ENCODE measurements around the gene KCNN2.

The KCNN2 gene

DNA sequence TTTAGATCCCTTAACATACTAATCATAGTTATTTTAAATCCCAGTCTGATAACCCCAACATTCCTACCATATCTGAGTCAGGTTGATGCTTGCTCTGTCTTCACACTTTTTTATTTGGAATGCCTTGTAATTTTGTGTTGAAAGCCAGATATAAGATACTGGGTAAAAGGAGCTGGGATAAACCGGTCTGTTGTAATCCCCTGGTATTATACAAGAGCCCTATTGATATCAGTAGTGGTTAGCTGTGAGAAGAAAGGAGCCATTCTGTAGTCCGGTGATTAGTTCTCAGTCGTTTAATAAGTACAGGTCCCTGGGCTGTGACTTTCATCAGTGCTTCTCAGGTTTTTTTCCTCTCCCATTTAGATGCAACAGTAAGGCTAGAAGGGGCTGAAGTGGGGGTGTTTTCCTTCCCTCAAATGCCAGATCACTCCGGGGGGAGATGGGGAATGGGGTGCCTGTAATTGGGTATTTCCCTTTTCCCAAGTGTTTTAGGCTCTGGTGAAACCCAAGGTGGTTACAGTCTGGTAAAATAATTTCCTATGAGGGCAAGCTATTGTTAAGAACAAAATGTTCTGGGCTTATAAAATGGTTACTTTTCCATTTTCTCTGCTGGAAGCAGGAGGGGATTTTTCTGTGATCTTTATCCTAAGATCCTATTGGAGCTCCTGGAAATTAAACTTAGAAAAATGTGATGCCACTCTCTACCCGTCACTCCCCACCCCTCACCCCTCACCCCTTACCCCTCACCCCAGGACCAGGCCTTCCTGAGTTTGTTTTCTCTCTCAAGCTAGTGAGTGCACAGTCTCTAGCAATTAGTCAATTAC is 72.7 kb downstream of the KCNN2 start (continued):
- TF ChIP-seq, protein P1, sequence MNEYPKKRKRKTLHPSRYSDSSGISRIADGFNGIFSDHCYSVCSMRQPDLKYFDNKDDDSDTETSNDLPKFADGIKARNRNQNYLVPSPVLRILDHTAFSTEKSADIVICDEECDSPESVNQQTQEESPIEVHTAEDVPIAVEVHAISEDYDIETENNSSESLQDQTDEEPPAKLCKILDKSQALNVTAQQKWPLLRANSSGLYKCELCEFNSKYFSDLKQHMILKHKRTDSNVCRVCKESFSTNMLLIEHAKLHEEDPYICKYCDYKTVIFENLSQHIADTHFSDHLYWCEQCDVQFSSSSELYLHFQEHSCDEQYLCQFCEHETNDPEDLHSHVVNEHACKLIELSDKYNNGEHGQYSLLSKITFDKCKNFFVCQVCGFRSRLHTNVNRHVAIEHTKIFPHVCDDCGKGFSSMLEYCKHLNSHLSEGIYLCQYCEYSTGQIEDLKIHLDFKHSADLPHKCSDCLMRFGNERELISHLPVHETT (tag by site-specific recombination; IDR thresholded peaks at IDR 0.05), result no peak
- no peak for TF ChIP-seq ZNF530 (tag by site-specific recombination; IDR thresholded peaks at IDR 0.05; ENCODE audit: low read depth)
- TF ChIP-seq ZNF133 (tag by site-specific recombination; IDR thresholded peaks at IDR 0.05), result no peak
- no peak for TF ChIP-seq ZNF76 (tag by site-specific recombination; IDR thresholded peaks at IDR 0.05; ENCODE audit: borderline replicate concordance, low read depth)

DNA sequence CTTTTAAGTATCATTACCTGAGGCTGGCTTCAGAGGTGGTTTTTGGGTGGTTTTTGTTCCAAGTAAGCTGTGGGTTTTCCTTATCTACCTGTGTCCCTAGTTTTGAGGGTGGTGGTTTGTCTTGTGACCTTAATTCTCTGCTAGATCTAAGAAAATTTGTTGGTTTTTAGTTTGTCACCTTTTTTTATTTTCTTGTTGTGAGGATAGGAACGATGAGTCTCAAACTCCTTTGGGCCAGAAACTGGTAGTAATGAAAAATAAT is 73.3 kb downstream of the KCNN2 start:
- no peaks in the 10 kb centered on the region for H3K4me1 ChIP-seq (ENCODE audit: control insufficient read depth, insufficient read depth, low read length)

More for the DNA sequence above, 73.3 kb downstream of the KCNN2 start:
- TF ChIP-seq, protein P2, sequence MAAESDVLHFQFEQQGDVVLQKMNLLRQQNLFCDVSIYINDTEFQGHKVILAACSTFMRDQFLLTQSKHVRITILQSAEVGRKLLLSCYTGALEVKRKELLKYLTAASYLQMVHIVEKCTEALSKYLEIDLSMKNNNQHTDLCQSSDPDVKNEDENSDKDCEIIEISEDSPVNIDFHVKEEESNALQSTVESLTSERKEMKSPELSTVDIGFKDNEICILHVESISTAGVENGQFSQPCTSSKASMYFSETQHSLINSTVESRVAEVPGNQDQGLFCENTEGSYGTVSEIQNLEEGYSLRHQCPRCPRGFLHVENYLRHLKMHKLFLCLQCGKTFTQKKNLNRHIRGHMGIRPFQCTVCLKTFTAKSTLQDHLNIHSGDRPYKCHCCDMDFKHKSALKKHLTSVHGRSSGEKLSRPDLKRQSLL (tag by site-specific recombination; IDR thresholded peaks at IDR 0.05), result no peak
- TF ChIP-seq, protein P3, sequence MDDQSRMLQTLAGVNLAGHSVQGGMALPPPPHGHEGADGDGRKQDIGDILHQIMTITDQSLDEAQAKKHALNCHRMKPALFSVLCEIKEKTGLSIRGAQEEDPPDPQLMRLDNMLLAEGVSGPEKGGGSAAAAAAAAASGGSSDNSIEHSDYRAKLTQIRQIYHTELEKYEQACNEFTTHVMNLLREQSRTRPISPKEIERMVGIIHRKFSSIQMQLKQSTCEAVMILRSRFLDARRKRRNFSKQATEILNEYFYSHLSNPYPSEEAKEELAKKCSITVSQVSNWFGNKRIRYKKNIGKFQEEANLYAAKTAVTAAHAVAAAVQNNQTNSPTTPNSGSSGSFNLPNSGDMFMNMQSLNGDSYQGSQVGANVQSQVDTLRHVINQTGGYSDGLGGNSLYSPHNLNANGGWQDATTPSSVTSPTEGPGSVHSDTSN (CRISPR knock-in tag; IDR thresholded peaks at IDR 0.05), result no peak
- TF ChIP-seq ZNF132 (tag by site-specific recombination; IDR thresholded peaks at IDR 0.05; ENCODE audit: borderline replicate concordance) (no peak), SP3 (tag by site-specific recombination; IDR thresholded peaks at IDR 0.05) (no peak), ZNF274 (IDR thresholded peaks at IDR 0.05; ENCODE audit: low read length) (no peak), ZNF274 (tag by site-specific recombination; IDR thresholded peaks at IDR 0.05; ENCODE audit: borderline replicate concordance) (no peak), ZNF521 (tag by site-specific recombination; IDR thresholded peaks at IDR 0.05) (no peak), GLI4 (tag by site-specific recombination; IDR thresholded peaks at IDR 0.05) (no peak), HOXC10 (CRISPR knock-in tag; IDR thresholded peaks at IDR 0.05) (no peak), ZNF23 (tag by site-specific recombination; IDR thresholded peaks at IDR 0.05; ENCODE audit: borderline replicate concordance) (no peak), OSR2 (tag by site-specific recombination; IDR thresholded peaks at IDR 0.05) (no peak)
- TF ChIP-seq, protein P4, sequence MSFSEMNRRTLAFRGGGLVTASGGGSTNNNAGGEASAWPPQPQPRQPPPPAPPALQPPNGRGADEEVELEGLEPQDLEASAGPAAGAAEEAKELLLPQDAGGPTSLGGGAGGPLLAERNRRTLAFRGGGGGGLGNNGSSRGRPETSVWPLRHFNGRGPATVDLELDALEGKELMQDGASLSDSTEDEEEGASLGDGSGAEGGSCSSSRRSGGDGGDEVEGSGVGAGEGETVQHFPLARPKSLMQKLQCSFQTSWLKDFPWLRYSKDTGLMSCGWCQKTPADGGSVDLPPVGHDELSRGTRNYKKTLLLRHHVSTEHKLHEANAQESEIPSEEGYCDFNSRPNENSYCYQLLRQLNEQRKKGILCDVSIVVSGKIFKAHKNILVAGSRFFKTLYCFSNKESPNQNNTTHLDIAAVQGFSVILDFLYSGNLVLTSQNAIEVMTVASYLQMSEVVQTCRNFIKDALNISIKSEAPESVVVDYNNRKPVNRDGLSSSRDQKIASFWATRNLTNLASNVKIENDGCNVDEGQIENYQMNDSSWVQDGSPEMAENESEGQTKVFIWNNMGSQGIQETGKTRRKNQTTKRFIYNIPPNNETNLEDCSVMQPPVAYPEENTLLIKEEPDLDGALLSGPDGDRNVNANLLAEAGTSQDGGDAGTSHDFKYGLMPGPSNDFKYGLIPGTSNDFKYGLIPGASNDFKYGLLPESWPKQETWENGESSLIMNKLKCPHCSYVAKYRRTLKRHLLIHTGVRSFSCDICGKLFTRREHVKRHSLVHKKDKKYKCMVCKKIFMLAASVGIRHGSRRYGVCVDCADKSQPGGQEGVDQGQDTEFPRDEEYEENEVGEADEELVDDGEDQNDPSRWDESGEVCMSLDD (tag by site-specific recombination; IDR thresholded peaks at IDR 0.05), result no peak
- TF ChIP-seq, protein P5, sequence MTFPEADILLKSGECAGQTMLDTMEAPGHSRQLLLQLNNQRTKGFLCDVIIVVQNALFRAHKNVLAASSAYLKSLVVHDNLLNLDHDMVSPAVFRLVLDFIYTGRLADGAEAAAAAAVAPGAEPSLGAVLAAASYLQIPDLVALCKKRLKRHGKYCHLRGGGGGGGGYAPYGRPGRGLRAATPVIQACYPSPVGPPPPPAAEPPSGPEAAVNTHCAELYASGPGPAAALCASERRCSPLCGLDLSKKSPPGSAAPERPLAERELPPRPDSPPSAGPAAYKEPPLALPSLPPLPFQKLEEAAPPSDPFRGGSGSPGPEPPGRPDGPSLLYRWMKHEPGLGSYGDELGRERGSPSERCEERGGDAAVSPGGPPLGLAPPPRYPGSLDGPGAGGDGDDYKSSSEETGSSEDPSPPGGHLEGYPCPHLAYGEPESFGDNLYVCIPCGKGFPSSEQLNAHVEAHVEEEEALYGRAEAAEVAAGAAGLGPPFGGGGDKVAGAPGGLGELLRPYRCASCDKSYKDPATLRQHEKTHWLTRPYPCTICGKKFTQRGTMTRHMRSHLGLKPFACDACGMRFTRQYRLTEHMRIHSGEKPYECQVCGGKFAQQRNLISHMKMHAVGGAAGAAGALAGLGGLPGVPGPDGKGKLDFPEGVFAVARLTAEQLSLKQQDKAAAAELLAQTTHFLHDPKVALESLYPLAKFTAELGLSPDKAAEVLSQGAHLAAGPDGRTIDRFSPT (tag by site-specific recombination; IDR thresholded peaks at IDR 0.05), result no peak
- TF ChIP-seq, protein P6, sequence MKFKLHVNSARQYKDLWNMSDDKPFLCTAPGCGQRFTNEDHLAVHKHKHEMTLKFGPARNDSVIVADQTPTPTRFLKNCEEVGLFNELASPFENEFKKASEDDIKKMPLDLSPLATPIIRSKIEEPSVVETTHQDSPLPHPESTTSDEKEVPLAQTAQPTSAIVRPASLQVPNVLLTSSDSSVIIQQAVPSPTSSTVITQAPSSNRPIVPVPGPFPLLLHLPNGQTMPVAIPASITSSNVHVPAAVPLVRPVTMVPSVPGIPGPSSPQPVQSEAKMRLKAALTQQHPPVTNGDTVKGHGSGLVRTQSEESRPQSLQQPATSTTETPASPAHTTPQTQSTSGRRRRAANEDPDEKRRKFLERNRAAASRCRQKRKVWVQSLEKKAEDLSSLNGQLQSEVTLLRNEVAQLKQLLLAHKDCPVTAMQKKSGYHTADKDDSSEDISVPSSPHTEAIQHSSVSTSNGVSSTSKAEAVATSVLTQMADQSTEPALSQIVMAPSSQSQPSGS (tag by site-specific recombination; IDR thresholded peaks at IDR 0.05; ENCODE audit: low read depth), result no peak
- ChIA-PET CTCF (interaction anchor here (0.6 kb wide), 1 partner anchor 209 kb away, joined by 3 read pairs; no protein-coding TSS in a partner anchor), POLR2A (no interaction called here)
- H3K9me3 ChIP-seq (ENCODE audit: control insufficient read depth, insufficient read depth, low read depth, low read length), result no peaks in the 10 kb centered on the region
- no peak overlapping the region for H3K4me3 ChIP-seq (ENCODE audit: low read depth, low read length)
- H3K27ac ChIP-seq (ENCODE audit: extremely low read depth, low read depth, low read length), result no peak overlapping the region
- no peaks in the 10 kb centered on the region for H3K36me3 ChIP-seq (ENCODE audit: control insufficient read depth in 2 of 2, insufficient read depth in 1 of 2, low read length in 2 of 2)
